ENCODE measurements around the gene PTPN9. TPM values are rescaled to one million over a fixed set of nuclear protein-coding genes. Genes with fewer than 3 reads are reported as not detected.

Gene PTPN9
- total RNA-seq, 4 donors from 2014 or later = 11.7 to 20.9 (median 15.7) TPM

- no peak for TF ChIP-seq CTCF (IDR thresholded peaks at IDR 0.05; ENCODE audit: low read depth)
Observed at GRCh38 chr15:75545064-75545463, 34.1 kb downstream of the PTPN9 start.

- no peak for TF ChIP-seq CTCF (IDR thresholded peaks at IDR 0.05; ENCODE audit: low read depth)
Observed at GRCh38 chr15:75544359-75544758, 34.8 kb downstream of the PTPN9 start.

- TF ChIP-seq CTCF (IDR thresholded peaks at IDR 0.05; ENCODE audit: low read depth) = no peak
Observed at GRCh38 chr15:75542386-75542797, 36.7 kb downstream of the PTPN9 start.

- TF ChIP-seq CTCF (IDR thresholded peaks at IDR 0.05; ENCODE audit: low read depth) = no peak
Observed at GRCh38 chr15:75538376-75538775, 40.7 kb downstream of the PTPN9 start.

- no peak for TF ChIP-seq CTCF (IDR thresholded peaks at IDR 0.05; ENCODE audit: low read depth)
Observed at GRCh38 chr15:75533945-75534344, 45.2 kb downstream of the PTPN9 start.

GRCh38 chr15:75532413-75533250 is 46.5 kb downstream of the PTPN9 start:
- no peak for TF ChIP-seq CTCF (IDR thresholded peaks at IDR 0.05; ENCODE audit: low read depth)

- TF ChIP-seq CTCF (IDR thresholded peaks at IDR 0.05; ENCODE audit: low read depth) = no peak
Observed at GRCh38 chr15:75531041-75531450, 48.1 kb downstream of the PTPN9 start.
